ENCODE data around the gene STXBP5L.

DNA sequence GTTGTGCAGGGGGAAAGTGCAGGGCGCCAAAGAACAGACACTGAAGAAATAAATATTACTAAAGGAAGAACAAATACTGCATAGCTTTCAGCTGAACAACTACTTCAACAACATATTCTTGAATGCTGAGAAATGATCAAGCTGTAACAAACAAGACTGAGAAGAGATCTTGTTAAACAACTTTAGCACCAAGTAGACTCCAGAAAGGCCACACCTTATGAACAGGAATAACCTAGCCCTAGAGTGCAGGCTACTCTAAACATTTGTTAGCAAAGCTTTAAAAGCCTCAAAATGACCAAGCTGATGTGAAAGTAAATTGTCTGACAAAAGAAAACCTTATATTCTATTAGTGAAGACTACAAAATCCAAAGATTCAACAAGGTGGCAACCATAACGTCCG is 554.6 kb downstream of the STXBP5L start:
- no peak for TF ChIP-seq POLR2A (IDR thresholded peaks at IDR 0.05; ENCODE audit: low read length)
- no peak for TF ChIP-seq GATA1 (IDR thresholded peaks at IDR 0.05; ENCODE audit: low read depth, low read length)
